Stimulated activated CD4-positive, alpha-beta T cell treated with anti-CD3 and anti-CD28 coated beads, Interleukin-12 subunit alpha, Interleukin-12 subunit beta, amount 100 ng/mL, for 24 hours (primary cell): Measurements from ENCODE around the gene RAP1GAP.
"Not testable (repeated sequence)": the region's sequence is repeated elsewhere in the genome, so short reads cannot be mapped to it uniquely, and the experiment has no call there.

Source experiments
- DNase-seq, 2 experiments: peaks; one replicate each; pipeline ENCODE4 v3.0.0-alpha.2; 2020; ENCODE audit warnings: low read depth in 2 of 2

The RAP1GAP gene

GRCh38 chr1:21644348-21644747, 24.8 kb downstream of the RAP1GAP start:
- no peak for DNase-seq

GRCh38 chr1:21643624-21644023, 25.5 kb downstream of the RAP1GAP start:
- no peak for DNase-seq

- DNase-seq = no peak
These were observed 27.0 kb downstream of the RAP1GAP start for GRCh38 chr1:21641967-21642739.

DNA sequence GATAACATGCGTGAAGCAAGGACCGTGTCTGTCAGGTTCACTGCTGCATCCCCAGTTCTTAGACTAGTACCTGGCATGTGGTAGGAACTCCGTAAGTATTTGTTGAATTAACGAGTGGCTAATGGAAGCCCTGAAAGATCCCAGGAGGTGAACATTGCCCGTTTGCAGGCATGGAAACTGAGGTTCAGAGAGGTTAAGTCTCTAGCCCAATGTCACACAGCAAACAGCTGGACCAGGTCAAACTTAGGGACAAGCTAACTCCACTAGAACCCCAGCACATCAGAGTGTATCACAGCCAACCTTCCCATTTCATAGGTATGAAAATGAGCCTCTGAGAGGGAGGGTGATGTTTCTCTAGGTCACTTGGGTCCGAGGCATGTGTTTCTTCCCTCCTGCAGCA, 27.6 kb downstream of the RAP1GAP start:
- DNase-seq = no peak

- no peak for DNase-seq
These were observed 28.1 kb downstream of the RAP1GAP start for GRCh38 chr1:21641076-21641475.

- no peak for DNase-seq
These were observed 28.5 kb downstream of the RAP1GAP start for GRCh38 chr1:21640653-21641052.

DNA sequence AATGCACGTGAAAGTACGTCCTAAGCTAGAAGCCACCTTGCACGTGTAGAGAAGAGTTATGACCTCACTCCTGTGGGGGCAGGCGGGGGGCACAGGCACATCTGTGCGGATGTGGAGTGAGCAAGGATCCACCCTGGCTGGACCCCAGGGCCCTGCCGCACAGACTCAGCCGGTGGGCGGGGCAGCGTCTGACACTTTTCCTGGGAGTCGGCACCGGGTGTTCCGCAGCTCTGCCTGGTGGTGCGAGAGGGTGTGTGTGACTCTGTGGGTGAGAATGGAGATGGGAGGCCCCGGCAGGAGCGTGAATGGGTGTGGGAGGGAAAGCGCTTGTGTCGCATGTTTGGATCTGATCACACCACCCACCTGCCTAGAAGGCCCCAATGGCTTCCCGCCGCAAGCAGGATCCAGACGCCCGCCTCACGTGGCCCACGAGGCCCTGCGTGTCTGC, 29.5 kb downstream of the RAP1GAP start:
- no peak for DNase-seq

GRCh38 chr1:21638531-21639341, 30.4 kb downstream of the RAP1GAP start:
- DNase-seq = no peak

GRCh38 chr1:21637514-21637913, 31.6 kb downstream of the RAP1GAP start:
- no peak for DNase-seq

DNA sequence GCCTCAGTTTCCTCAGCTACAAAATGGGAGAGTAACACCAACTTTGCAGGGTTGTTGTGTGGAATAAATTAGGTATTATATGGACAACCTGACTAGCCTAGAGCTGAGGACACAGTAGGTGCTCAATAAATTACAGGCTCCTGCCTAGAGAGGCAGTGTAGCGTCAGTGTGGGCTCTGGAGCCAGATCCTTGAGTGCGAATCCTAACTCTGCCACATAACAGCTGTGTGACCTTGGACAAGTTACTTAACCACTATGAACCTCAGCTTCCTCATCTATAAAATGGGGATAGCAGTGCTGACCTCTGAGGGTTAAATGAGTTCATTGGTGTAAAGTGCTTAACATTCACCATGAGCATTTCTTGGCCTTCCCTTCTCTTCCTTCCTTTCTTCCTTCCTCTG, 33.1 kb downstream of the RAP1GAP start:
- no peak for DNase-seq

- no peak for DNase-seq
These were observed 34.2 kb downstream of the RAP1GAP start for GRCh38 chr1:21634806-21635535.

GRCh38 chr1:21633992-21634805, 35.0 kb downstream of the RAP1GAP start:
- DNase-seq = no peak

DNA sequence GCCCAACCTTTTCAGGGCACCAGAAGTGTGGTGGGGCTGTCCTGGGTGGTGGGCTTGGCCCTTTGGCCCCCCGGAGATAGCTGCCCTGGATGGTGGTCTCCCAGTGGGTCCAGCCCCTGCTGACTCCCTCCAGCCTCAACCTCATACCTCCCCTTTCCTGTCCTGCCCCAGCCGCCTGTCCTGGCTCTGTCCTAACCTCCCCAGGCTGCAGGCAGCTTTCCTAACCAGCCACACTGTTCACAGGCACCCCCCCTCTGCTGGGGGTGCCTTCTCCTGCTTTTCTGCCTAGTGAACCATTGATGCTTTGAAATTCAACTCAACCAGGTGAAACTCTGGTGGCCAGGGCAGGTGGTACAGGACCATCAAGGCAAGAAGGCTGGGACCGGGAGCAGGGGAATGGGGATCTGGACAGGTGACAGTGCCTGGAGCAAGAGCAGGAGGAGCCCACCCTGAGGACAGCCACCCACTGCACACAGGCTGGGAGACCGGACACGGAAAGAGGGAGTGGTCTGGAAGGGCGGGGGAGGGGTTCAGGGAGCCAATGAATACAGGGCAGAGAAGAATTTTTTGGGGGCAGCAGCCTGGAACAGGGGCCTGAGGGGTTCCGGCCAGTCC, 35.9 kb downstream of the RAP1GAP start:
- DNase-seq = no peak

GRCh38 chr1:21631944-21632887, 36.9 kb downstream of the RAP1GAP start:
- no peak for DNase-seq

DNA sequence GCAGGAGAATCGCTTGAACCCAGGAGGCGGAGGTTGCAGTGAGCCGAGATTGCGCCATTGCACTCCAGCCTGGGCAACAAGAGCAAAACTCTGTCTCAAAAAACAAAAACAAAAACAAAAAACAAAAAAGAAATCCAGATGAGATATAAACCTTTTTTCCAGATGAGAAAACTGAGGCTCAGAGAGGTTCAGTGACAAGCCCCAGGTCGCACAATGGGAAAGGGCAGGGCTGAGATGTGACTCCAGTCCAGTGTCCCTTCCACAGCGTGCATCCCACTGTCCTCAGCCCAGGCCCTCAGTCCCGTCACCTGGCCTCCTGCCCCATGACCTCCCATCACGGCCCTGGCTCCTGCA, 37.6 kb downstream of the RAP1GAP start:
- not testable (repeated sequence) for DNase-seq

DNA sequence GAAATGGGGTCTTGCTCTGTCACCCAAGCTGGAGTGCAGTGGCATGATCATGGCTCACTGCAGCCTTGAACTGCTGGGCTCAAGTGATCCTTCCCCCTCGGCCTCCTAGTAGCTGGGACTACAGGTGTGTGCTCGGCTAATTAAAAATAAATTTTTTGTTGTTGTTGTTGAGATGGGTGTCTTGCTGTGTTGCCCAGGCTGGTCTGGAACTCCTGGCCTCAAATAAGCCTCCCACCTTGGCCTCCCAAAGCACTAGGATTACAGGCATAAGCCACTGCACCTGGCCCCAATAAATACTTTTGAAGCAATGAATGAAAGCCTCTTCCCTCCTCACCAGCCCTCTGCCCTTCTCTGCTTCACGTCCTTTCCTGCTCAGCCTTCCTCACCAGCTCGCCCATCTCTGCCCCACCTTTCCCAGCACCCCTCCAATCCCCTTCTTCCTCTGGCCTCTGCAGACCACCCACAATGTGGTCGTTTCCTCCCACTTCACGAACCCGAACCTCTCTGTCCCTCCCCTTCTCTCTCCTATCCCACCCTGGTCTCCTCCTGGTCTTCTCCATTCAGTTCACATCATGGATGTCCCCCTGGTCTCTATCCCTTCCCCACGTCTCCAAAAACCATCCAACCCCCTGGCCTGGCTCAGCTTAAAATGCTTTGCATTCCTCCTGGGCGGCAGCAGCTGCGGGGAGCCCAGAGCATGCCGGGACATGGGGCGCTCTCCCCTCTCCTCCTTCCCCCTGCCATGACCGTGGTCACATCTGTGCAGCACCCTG, 38.4 kb downstream of the RAP1GAP start:
- no peak for DNase-seq

- DNase-seq = no peak
These were observed 39.2 kb downstream of the RAP1GAP start for GRCh38 chr1:21629971-21630370.

- no peak for DNase-seq
These were observed 40.3 kb downstream of the RAP1GAP start for GRCh38 chr1:21628798-21629393.

DNA sequence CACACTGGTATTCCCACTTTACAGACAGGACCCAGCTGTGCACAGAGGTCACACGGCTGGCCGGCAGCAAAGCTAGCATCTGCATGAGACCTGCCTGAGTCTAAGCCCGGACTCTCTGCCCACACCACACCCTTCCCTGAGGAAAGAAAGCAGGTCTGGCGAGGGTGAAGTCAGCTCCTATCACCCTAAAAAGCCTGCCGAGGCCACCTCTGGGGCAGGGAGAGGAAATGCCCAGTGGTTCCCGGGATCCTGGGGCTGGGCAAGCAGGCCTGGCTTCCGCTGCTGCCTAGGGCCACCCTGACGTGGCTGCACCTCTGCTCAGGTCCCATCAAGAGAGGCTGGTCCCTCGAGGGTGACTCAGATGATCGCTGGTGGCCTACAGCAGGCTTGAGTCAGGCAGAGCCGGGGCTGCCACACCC, 42.2 kb downstream of the RAP1GAP start:
- no peak for DNase-seq
